Ishikawa (cell line): Measurements from ENCODE around the gene CCT3.

Source experiments
- CEBPB ChIP-seq: IDR thresholded peaks from 2 replicates; pipeline ENCODE4 v1.6.1; 2012
- CREB1 ChIP-seq: IDR thresholded peaks from 2 replicates; pipeline ENCODE4 v1.6.1; 2012; ENCODE audit warnings: low read depth
- EGR1 ChIP-seq: IDR thresholded peaks from 2 replicates; pipeline ENCODE4 v1.6.1; 2012
- EP300 ChIP-seq: IDR thresholded peaks from 2 replicates; pipeline ENCODE4 v1.6.1; 2012; ENCODE audit warnings: borderline replicate concordance
- FOXM1 ChIP-seq: IDR thresholded peaks from 2 replicates; pipeline ENCODE4 v1.6.1; 2012; ENCODE audit warnings: low read depth, borderline replicate concordance
- NFIC ChIP-seq: IDR thresholded peaks from 2 replicates; pipeline ENCODE4 v1.6.1; 2012
- RAD21 ChIP-seq: IDR thresholded peaks from 2 replicates; pipeline ENCODE4 v1.6.1; 2012; ENCODE audit warnings: low read depth
- TAF1 ChIP-seq: IDR thresholded peaks from 2 replicates; pipeline ENCODE4 v1.6.1; 2012; ENCODE audit warnings: low read depth, mild to moderate bottlenecking
- TCF12 ChIP-seq: IDR thresholded peaks from 2 replicates; pipeline ENCODE4 v1.6.1; 2012; ENCODE audit warnings: low read depth
- TEAD4 ChIP-seq: IDR thresholded peaks from 2 replicates; pipeline ENCODE4 v1.6.1; 2012
- USF1 ChIP-seq: IDR thresholded peaks from 2 replicates; pipeline ENCODE4 v1.6.1; 2012
- YY1 ChIP-seq: IDR thresholded peaks from 2 replicates; pipeline ENCODE4 v1.6.1; 2012; ENCODE audit warnings: low read depth
- ZBTB7A ChIP-seq: IDR thresholded peaks from 2 replicates; pipeline ENCODE4 v1.6.1; 2012; ENCODE audit warnings: low read depth
- TF ChIP-seq, protein P1 (sequence below): IDR thresholded peaks from 2 replicates; pipeline ENCODE4 v1.6.1; 2012
- TF ChIP-seq, protein P2 (sequence below): IDR thresholded peaks from 2 replicates; pipeline ENCODE4 v1.6.1; 2012; ENCODE audit warnings: low read depth, mild to moderate bottlenecking

CCT3 gene

GRCh38 chr1:156383023-156383422 lies 44.9 kb upstream of the CCT3 start:
- TF ChIP-seq RAD21 (peak; percentile 84), NFIC (no peak)

DNA sequence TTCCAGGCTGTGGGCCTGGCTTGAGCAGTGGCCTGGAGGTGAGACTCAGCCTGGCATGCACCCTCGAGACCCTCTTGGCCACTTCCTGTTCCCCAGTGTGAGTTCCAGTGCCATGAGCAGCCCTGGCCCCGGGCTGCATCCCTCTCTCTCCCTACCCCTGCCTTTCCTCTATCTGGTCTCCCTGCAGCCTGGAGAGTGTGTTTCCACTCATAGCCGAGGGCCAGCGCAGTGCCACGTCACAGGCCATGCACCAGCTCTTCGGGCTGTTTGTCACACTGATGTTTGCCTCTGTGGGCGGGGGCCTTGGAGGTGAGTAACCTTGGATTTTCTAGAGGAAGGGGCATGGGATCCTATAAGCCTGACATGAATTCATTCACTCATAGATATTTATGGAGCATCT lies 44.5 kb upstream of the CCT3 start:
- TF ChIP-seq, protein P1, sequence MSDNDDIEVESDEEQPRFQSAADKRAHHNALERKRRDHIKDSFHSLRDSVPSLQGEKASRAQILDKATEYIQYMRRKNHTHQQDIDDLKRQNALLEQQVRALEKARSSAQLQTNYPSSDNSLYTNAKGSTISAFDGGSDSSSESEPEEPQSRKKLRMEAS = no peak

DNA sequence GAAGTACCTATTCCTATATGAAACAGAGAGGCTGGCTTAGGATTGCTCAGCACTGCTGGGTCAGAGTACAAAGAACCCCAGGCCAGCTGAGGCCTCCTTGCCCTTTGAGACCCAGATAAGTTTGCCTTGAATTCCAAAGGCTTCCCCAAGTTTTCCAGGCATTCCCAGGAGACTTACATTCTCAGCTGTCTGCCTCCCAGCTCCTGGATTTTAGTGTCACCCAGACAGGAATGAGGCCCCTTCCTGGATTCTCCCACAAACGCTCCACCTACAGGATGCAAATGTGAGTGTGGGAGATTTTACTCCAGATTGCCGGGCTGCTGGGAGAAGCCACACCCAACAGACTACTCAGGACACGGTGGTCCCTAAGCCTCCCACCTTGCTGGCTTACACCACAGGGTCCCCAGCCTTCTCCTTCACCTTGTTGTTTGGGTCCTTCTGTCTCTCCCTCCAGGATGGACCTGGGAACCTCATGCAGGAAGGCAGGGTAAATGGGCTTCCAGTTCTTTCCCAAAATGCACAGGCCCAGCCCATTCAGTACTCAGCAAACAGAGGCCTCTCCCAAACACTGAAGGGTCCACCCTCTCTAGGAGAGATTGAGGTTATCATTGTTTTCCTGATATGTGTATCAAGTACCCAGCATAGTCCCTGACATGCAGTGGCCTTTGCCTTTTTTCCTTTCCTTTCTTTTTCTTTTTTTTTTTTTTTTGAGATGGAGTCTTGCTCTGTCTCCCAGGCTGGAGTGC lies 41.5 kb upstream of the CCT3 start:
- TF ChIP-seq RAD21 (no peak), EP300 (no peak), TEAD4 (no peak), NFIC (no peak), FOXM1 (no peak), TCF12 (no peak), CEBPB (no peak), YY1 (no peak), EGR1 (no peak), TAF1 (no peak), ZBTB7A (no peak), CREB1 (no peak), USF1 (no peak)
- TF ChIP-seq, protein P2, sequence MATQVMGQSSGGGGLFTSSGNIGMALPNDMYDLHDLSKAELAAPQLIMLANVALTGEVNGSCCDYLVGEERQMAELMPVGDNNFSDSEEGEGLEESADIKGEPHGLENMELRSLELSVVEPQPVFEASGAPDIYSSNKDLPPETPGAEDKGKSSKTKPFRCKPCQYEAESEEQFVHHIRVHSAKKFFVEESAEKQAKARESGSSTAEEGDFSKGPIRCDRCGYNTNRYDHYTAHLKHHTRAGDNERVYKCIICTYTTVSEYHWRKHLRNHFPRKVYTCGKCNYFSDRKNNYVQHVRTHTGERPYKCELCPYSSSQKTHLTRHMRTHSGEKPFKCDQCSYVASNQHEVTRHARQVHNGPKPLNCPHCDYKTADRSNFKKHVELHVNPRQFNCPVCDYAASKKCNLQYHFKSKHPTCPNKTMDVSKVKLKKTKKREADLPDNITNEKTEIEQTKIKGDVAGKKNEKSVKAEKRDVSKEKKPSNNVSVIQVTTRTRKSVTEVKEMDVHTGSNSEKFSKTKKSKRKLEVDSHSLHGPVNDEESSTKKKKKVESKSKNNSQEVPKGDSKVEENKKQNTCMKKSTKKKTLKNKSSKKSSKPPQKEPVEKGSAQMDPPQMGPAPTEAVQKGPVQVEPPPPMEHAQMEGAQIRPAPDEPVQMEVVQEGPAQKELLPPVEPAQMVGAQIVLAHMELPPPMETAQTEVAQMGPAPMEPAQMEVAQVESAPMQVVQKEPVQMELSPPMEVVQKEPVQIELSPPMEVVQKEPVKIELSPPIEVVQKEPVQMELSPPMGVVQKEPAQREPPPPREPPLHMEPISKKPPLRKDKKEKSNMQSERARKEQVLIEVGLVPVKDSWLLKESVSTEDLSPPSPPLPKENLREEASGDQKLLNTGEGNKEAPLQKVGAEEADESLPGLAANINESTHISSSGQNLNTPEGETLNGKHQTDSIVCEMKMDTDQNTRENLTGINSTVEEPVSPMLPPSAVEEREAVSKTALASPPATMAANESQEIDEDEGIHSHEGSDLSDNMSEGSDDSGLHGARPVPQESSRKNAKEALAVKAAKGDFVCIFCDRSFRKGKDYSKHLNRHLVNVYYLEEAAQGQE = no peak
- TF ChIP-seq, protein P1 = no peak

DNA sequence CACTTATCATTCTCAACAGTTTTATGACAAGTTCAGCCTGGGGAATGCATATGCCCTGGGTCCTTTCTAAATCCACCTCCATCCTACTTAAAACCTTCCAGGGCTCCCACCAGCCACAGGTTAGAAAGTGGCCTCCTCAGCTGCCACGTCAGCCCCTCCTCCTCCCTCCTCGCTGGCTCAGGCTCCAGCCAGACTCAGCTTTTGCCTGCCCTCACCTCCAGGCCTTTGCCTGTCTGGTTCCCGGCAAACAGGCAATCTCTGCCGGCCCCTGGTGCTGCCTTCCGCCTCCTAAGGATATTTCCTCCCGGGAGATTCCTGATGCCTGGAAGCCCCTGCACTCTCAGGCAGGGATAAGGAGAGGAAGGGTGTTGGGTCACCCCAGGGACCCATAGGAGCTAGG lies 40.5 kb upstream of the CCT3 start:
- no peak for TF ChIP-seq TAF1
- no peak for TF ChIP-seq TCF12
- TF ChIP-seq RAD21 = no peak
- TF ChIP-seq EP300 = no peak
- no peak for TF ChIP-seq YY1
- TF ChIP-seq CREB1 = no peak
- TF ChIP-seq FOXM1 = no peak
- TF ChIP-seq USF1 = no peak
- no peak for TF ChIP-seq ZBTB7A
- no peak for TF ChIP-seq TEAD4
- TF ChIP-seq, protein P1 = no peak
- TF ChIP-seq EGR1 = no peak
- no peak for TF ChIP-seq CEBPB
- TF ChIP-seq, protein P2 = no peak
- no peak for TF ChIP-seq NFIC

- TF ChIP-seq RAD21 (no peak), TEAD4 (no peak), EP300 (no peak), YY1 (no peak), TCF12 (no peak), FOXM1 (no peak), EGR1 (no peak), CREB1 (no peak), TAF1 (no peak), USF1 (no peak), ZBTB7A (no peak), CEBPB (no peak), NFIC (no peak)
- TF ChIP-seq, protein P1 = no peak
- TF ChIP-seq, protein P2 = no peak
Measured at GRCh38 chr1:156376958-156377919, 39.1 kb upstream of the CCT3 start.
